ENCODE measurements around the gene PHC2. TPM values are rescaled to one million over a fixed set of nuclear protein-coding genes. Genes with fewer than 3 reads are reported as not detected.

PHC2 gene
- total RNA-seq, 1 experiment from 2014 or later: 176 TPM

GRCh38 chr1:33323663-33324477 lies 107.0 kb downstream of the PHC2 start:
- POLR2A ChIA-PET: no interaction called here
- H3K4me1 ChIP-seq (ENCODE audit: control insufficient read depth in 1 of 2, insufficient read depth in 2 of 2, low read length in 2 of 2): no peaks in the 10 kb centered on the region

DNA sequence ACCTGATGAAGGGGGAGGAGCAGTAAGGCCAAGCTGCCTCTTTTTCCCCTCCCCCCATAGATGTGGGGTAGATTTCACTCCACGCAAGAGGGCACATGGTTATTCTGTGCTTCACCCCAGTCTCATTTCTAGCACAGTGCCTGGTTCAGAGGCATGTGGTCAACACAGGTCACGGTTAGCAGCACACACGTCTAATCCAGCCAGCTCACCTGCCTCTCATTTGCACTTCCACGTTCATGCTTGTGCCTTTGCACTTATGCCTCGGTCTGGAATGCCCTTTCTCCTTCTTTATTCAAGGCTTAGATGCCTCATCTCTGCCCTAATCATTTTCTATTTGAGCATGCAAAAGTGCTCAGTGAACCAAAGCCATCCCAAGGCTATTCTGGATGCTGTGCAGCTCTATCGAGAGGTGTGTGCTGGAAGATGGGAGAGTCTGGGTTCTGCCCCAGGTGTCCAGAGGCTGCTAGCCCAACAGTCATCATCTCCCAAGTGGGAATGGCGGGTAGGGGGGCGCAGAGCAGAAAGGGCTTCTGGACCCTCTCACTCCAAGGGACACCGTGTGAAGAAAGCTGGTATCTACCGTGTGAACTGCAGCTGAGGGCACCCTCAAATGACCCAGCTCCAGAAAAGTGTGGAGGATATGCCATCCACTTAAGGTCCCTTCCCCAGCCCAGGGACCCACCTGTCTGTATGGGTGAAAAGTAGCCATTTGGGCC lies 107.9 kb downstream of the PHC2 start:
- TF ChIP-seq CBX3 (IDR thresholded peaks at IDR 0.05; ENCODE audit: low read depth): no peak
- TF ChIP-seq POLR2AphosphoS5 (IDR thresholded peaks at IDR 0.05; ENCODE audit: low read depth, low read length): peak; percentile 39; the same call in 1 of the 2 replicates
- Histone ChIP-seq H4K20me1 (ENCODE audit: insufficient read depth) (no peaks in the 10 kb centered on the region), H3K4me1 (ENCODE audit: control insufficient read depth in 1 of 2, insufficient read depth in 2 of 2, low read length in 2 of 2) (no peaks in the 10 kb centered on the region), H3K9ac (ENCODE audit: low read length) (no peak overlapping the region), H3K27me3 (ENCODE audit: insufficient read depth, low read length) (no peaks in the 10 kb centered on the region), H3K36me3 (ENCODE audit: control insufficient read depth in 1 of 2, insufficient read depth in 2 of 2, low read length in 2 of 2) (peaks cover 47 to 48% of the 10 kb centered on the region in 2 experiments), H3K27ac (ENCODE audit: low read depth, low read length) (no peak overlapping the region), H2AFZ (ENCODE audit: low read depth, low read length, poor library complexity, severe bottlenecking) (no peak overlapping the region), H3K9me2 (ENCODE audit: insufficient read depth) (no peaks in the 10 kb centered on the region), H3K79me2 (ENCODE audit: insufficient read depth, low read length) (no peaks in the 10 kb centered on the region), H3K4me2 (ENCODE audit: low read length) (no peak overlapping the region), H3K9me3 (ENCODE audit: control insufficient read depth in 1 of 2, insufficient read depth in 1 of 2, low read depth in 1 of 2, low read length in 2 of 2) (no peaks in the 10 kb centered on the region), H3K4me3 (replicated peaks in 1 of 2; ENCODE audit: low read depth in 1 of 2, low read length in 2 of 2) (no peak overlapping the region)
- ChIA-PET CTCF (no interaction called here), POLR2A (no interaction called here), RAD21 (ENCODE audit: low non-redundant PET in 1 of 2, low total read pairs in 2 of 2, uncharacterized antibody in 2 of 2, unreplicated experiment in 2 of 2) (no interaction called here)
- DNase-seq (ENCODE audit: low read depth, low spot score) (no peak), ATAC-seq (no peak)
- no TSS peak for BruUV-seq (replicated peaks)
- intact Hi-C loops (cut with micrococcal nuclease): no loop called here

More at GRCh38 chr1:33323663-33324477, 107.0 kb downstream of the PHC2 start:
- H3K9me3 ChIP-seq (ENCODE audit: control insufficient read depth in 1 of 2, insufficient read depth in 1 of 2, low read depth in 1 of 2, low read length in 2 of 2): no peaks in the 10 kb centered on the region
- H3K36me3 ChIP-seq (ENCODE audit: control insufficient read depth in 1 of 2, insufficient read depth in 2 of 2, low read length in 2 of 2): peaks cover 55 to 56% of the 10 kb centered on the region in 2 experiments
- H3K9me2 ChIP-seq (ENCODE audit: insufficient read depth): no peaks in the 10 kb centered on the region
- DNase-seq (ENCODE audit: low read depth, low spot score) (no peak), ATAC-seq (no peak)
- no peak overlapping the region for H3K27ac ChIP-seq (ENCODE audit: low read depth, low read length)
- no peak overlapping the region for H3K9ac ChIP-seq (ENCODE audit: low read length)
- H3K4me2 ChIP-seq (ENCODE audit: low read length): no peak overlapping the region
- intact Hi-C loops (cut with micrococcal nuclease): no loop called here
- no peak for TF ChIP-seq EGR1 (IDR thresholded peaks at IDR 0.05; ENCODE audit: low read depth)
- no peak for TF ChIP-seq CBX3 (IDR thresholded peaks at IDR 0.05; ENCODE audit: low read depth)
- TF ChIP-seq EZH2 (IDR thresholded peaks at IDR 0.05): no peak
- no peak for TF ChIP-seq EZH2phosphoT487 (IDR thresholded peaks at IDR 0.05; ENCODE audit: borderline replicate concordance)
- TF ChIP-seq ELF1 (IDR thresholded peaks at IDR 0.05; ENCODE audit: borderline replicate concordance, low read depth): no peak
- TF ChIP-seq POLR2AphosphoS5 (IDR thresholded peaks at IDR 0.05; ENCODE audit: low read depth, low read length): no peak
- no peak for TF ChIP-seq TCF7L2 (IDR thresholded peaks at IDR 0.05; ENCODE audit: borderline replicate concordance, extremely low read depth, insufficient read depth, insufficient read length)
- no peaks in the 10 kb centered on the region for H3K27me3 ChIP-seq (ENCODE audit: insufficient read depth, low read length)
- TSS peak; percentile 8 for BruUV-seq (replicated peaks)
- H3K79me2 ChIP-seq (ENCODE audit: insufficient read depth, low read length): no peaks in the 10 kb centered on the region; the same call in 1 of the 2 replicates
- ChIA-PET RAD21 (ENCODE audit: low non-redundant PET in 1 of 2, low total read pairs in 2 of 2, uncharacterized antibody in 2 of 2, unreplicated experiment in 2 of 2) (no interaction called here), CTCF (no interaction called here)
- no peak overlapping the region for H3K4me3 ChIP-seq (replicated peaks in 1 of 2; ENCODE audit: low read depth in 1 of 2, low read length in 2 of 2)
- no peak overlapping the region for H2AFZ ChIP-seq (ENCODE audit: low read depth, low read length, poor library complexity, severe bottlenecking)
- H4K20me1 ChIP-seq (ENCODE audit: insufficient read depth): no peaks in the 10 kb centered on the region

All from HCT116 (cell line).